ENCODE data around the gene FBL. TPM values are rescaled to one million over a fixed set of nuclear protein-coding genes. Genes with fewer than 3 reads are reported as not detected.
"Not testable (repeated sequence)": the region's sequence is repeated elsewhere in the genome, so short reads cannot be mapped to it uniquely, and the experiment has no call there.

FBL gene
- 305 and 336 TPM in 2 replicates for total RNA-seq (2014; rRNA removed; shearing (Covaris generic))
- total RNA-seq (2022): 365 and 376 TPM in 2 replicates
- Bru-seq, nascent RNA: percentile 91 among the genes with signal in this experiment
- percentile 94 among the genes with signal in this experiment for BruChase-seq, experiment 1, labeled RNA remaining after a 6-hour chase
- percentile 89 among the genes with signal in this experiment for BruChase-seq, experiment 2, labeled RNA remaining after a 2-hour chase
- long read RNA-seq, transcript FBL-201 (9 exons, 1,160 nt): major isoform, 12 of 36 reads
- long read RNA-seq, partial matches to known transcripts: 21 of 36 reads
- long read RNA-seq, other reads (novel, unspliced or antisense): 3 of 36 reads

GRCh38 chr19:39845933-39846677 lies at the start of gene FBL:
Gene FBL, minus strand, starts transcription at chr19:39846379. Its CDS starts 79 bp downstream, at chr19:39846300.
- ChIA-PET CTCF (ENCODE audit: unreplicated experiment) (interaction anchor here (0.6 to 1.5 kb wide), 2 partner anchors 12 to 51 kb away, joined by 3 to 6 read pairs; partner anchors contain the start of gene DYRK1B), POLR2A (interaction anchor here (0.7 to 1.3 kb wide), 4 partner anchors 9 to 125 kb away, joined by 3 to 7 read pairs (median 3); partner anchors contain the start of genes DYRK1B and PSMC4)
- Histone ChIP-seq H3K9me2 (ENCODE audit: insufficient read depth, low read length) (no peaks in the 10 kb centered on the region), H3K27ac (ENCODE audit: low read depth, low read length, poor library complexity, severe bottlenecking) (peak within 1 kb of the TSS; percentile 52), H3K79me2 (ENCODE audit: insufficient read depth, low read depth, low read length) (peaks cover 51% of the 10 kb centered on the region), H3K9me3 (ENCODE audit: low read length) (no peaks in the 10 kb centered on the region), H2AFZ (ENCODE audit: low read length) (peak within 1 kb of the TSS; percentile 85), H3K4me3 (ENCODE audit: low read depth, low read length, poor library complexity, severe bottlenecking) (peak within 1 kb of the TSS; percentile 90), H3K4me1 (ENCODE audit: insufficient read depth, low read length, poor library complexity, severe bottlenecking) (peaks cover 33% of the 10 kb centered on the region), H3K36me3 (ENCODE audit: insufficient read depth, low read length) (peaks cover 20% of the 10 kb centered on the region; the same call in 1 of the 2 replicates), H4K20me1 (ENCODE audit: insufficient read depth, low read length) (peaks cover 37% of the 10 kb centered on the region), H3K4me2 (ENCODE audit: low read length) (peak within 1 kb of the TSS; percentile 99)
- intact Hi-C loops (cut with micrococcal nuclease; ENCODE audit: unreplicated experiment): loop anchor here (2.0 kb wide), 1 partner anchor 79 kb away; no protein-coding TSS in a partner anchor
- peak; percentile 96 for DNase-seq (ENCODE audit: low spot score)
- TF ChIP-seq CTCF (conservative IDR thresholded peaks at IDR 0.05; ENCODE audit: low read length): no peak
- TF ChIP-seq EZH2phosphoT487 (IDR thresholded peaks at IDR 0.05; ENCODE audit: borderline replicate concordance, low read depth, low read length): no peak
- no TSS peak for BruUV-seq (replicated peaks)

- DNase-seq (ENCODE audit: low spot score); H3K9me2 ChIP-seq (ENCODE audit: insufficient read depth, low read length); H2AFZ ChIP-seq (ENCODE audit: low read length); H3K4me1 ChIP-seq (ENCODE audit: insufficient read depth, low read length, poor library complexity, severe bottlenecking); POLR2A ChIA-PET; H3K36me3 ChIP-seq (ENCODE audit: insufficient read depth, low read length); BruUV-seq (replicated peaks); H4K20me1 ChIP-seq (ENCODE audit: insufficient read depth, low read length); H3K27ac ChIP-seq (ENCODE audit: low read depth, low read length, poor library complexity, severe bottlenecking); H3K4me3 ChIP-seq (ENCODE audit: low read depth, low read length, poor library complexity, severe bottlenecking); intact Hi-C loops (cut with micrococcal nuclease; ENCODE audit: unreplicated experiment); H3K79me2 ChIP-seq (ENCODE audit: insufficient read depth, low read depth, low read length); H3K9me3 ChIP-seq (ENCODE audit: low read length); H3K4me2 ChIP-seq (ENCODE audit: low read length); CTCF ChIA-PET (ENCODE audit: unreplicated experiment): not testable (repeated sequence)
Measured at GRCh38 chr19:39895096-39895495, 48.9 kb upstream of the FBL start.

GRCh38 chr19:39894236-39894606 lies 48.0 kb upstream of the FBL start:
- DNase-seq (ENCODE audit: low spot score); H3K79me2 ChIP-seq (ENCODE audit: insufficient read depth, low read depth, low read length); POLR2A ChIA-PET; H3K4me3 ChIP-seq (ENCODE audit: low read depth, low read length, poor library complexity, severe bottlenecking); H2AFZ ChIP-seq (ENCODE audit: low read length); H3K27ac ChIP-seq (ENCODE audit: low read depth, low read length, poor library complexity, severe bottlenecking); CTCF ChIA-PET (ENCODE audit: unreplicated experiment); H4K20me1 ChIP-seq (ENCODE audit: insufficient read depth, low read length); H3K36me3 ChIP-seq (ENCODE audit: insufficient read depth, low read length); H3K9me2 ChIP-seq (ENCODE audit: insufficient read depth, low read length); H3K4me1 ChIP-seq (ENCODE audit: insufficient read depth, low read length, poor library complexity, severe bottlenecking); H3K9me3 ChIP-seq (ENCODE audit: low read length); H3K4me2 ChIP-seq (ENCODE audit: low read length); BruUV-seq (replicated peaks): not testable (repeated sequence)
- intact Hi-C loops (cut with micrococcal nuclease; ENCODE audit: unreplicated experiment): loop anchor here (5.0 kb wide), 1 partner anchor 78 kb away; the partner anchor contains the start of gene PSMC4

DNA sequence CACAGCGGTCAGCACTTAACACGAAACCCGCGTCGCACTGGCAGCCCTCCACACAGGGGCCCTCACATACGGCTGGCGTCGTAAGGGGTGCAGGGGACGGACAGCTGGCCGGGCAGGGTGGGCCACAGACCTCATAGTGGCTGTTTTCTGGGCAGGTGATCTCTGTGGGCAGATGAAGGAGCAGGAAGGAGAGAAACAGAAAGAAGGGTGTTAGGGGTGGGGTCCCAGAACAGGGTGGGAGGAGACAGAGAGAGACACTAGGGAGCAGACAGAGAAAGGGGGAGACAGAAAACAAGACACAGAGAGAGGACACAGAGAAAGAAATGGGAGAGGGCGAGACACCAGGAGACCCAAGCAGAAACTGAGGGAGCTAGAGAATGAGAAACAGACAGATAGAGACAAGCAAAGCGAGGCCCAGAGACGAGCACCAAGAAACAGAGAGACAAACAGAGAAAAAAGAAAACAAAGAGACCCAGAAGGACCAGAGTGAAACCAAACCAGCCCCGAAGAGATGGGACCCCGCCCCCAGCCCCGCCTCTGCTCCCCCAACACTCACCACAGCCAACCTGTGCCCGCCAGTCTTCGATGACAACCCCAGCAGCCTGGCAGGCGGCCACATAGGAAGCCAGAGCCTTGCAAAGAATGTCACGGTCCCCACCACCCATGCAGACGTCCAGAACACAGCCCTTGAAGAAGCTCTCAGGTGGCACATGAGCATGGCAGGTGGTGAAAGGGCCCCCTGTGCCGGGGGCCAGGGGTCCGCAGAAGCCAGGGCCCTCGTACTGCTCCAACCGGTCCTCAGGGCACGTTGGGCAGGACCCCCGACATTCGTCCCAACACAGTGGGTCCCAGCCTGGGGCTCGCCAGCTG lies 47.4 kb upstream of the FBL start:
- H3K4me2 ChIP-seq (ENCODE audit: low read length); POLR2A ChIA-PET; H3K9me3 ChIP-seq (ENCODE audit: low read length); H3K4me1 ChIP-seq (ENCODE audit: insufficient read depth, low read length, poor library complexity, severe bottlenecking); CTCF ChIA-PET (ENCODE audit: unreplicated experiment); H3K36me3 ChIP-seq (ENCODE audit: insufficient read depth, low read length); H3K27ac ChIP-seq (ENCODE audit: low read depth, low read length, poor library complexity, severe bottlenecking); H3K4me3 ChIP-seq (ENCODE audit: low read depth, low read length, poor library complexity, severe bottlenecking); H2AFZ ChIP-seq (ENCODE audit: low read length); H3K9me2 ChIP-seq (ENCODE audit: insufficient read depth, low read length); H4K20me1 ChIP-seq (ENCODE audit: insufficient read depth, low read length); BruUV-seq (replicated peaks); DNase-seq (ENCODE audit: low spot score); H3K79me2 ChIP-seq (ENCODE audit: insufficient read depth, low read depth, low read length): not testable (repeated sequence)
- intact Hi-C loops (cut with micrococcal nuclease; ENCODE audit: unreplicated experiment): loop anchor here (5.0 kb wide), 1 partner anchor 79 kb away; the partner anchor contains the start of gene PSMC4

GRCh38 chr19:39892506-39892902 lies 46.3 kb upstream of the FBL start:
- intact Hi-C loops (cut with micrococcal nuclease; ENCODE audit: unreplicated experiment): loop anchor here (5.0 kb wide), 1 partner anchor 80 kb away; the partner anchor contains the start of gene PSMC4
- DNase-seq (ENCODE audit: low spot score); H3K4me3 ChIP-seq (ENCODE audit: low read depth, low read length, poor library complexity, severe bottlenecking); H2AFZ ChIP-seq (ENCODE audit: low read length); BruUV-seq (replicated peaks); H3K27ac ChIP-seq (ENCODE audit: low read depth, low read length, poor library complexity, severe bottlenecking); H3K9me2 ChIP-seq (ENCODE audit: insufficient read depth, low read length); H3K36me3 ChIP-seq (ENCODE audit: insufficient read depth, low read length); H3K4me2 ChIP-seq (ENCODE audit: low read length); H4K20me1 ChIP-seq (ENCODE audit: insufficient read depth, low read length); CTCF ChIA-PET (ENCODE audit: unreplicated experiment); POLR2A ChIA-PET; H3K9me3 ChIP-seq (ENCODE audit: low read length); H3K4me1 ChIP-seq (ENCODE audit: insufficient read depth, low read length, poor library complexity, severe bottlenecking); H3K79me2 ChIP-seq (ENCODE audit: insufficient read depth, low read depth, low read length): not testable (repeated sequence)
